ENCODE results near the gene ANTXR1.

The ANTXR1 gene

GRCh38 chr2:69036926-69037325 is 23.9 kb downstream of the ANTXR1 start:
- DNase-seq: no peak

- DNase-seq: no peak
Measured at GRCh38 chr2:69041214-69041613, 28.2 kb downstream of the ANTXR1 start.

GRCh38 chr2:69043736-69044400 is 30.9 kb downstream of the ANTXR1 start:
- no peak for DNase-seq

DNA sequence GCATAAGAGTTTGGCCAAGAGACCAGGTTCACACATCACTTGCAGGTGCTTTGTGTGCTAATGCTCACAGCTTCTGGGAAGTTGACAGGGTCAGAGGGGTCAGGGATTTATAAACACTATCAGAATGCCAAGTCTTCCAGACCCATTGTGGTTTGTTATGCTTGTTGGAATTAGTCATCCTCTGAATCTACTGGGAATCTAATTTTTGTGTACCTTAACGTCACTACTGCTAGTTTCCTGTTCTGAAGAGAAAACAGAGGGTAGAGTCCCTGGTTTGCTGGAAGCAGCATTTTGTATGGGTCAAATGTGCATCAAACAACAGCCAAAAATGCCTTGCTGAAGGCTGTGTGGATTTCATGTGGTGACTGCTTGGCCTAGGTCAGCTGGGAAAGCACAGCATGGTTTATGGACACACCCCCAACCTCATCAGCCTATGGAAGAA is 33.3 kb downstream of the ANTXR1 start:
- DNase-seq: no peak

DNA sequence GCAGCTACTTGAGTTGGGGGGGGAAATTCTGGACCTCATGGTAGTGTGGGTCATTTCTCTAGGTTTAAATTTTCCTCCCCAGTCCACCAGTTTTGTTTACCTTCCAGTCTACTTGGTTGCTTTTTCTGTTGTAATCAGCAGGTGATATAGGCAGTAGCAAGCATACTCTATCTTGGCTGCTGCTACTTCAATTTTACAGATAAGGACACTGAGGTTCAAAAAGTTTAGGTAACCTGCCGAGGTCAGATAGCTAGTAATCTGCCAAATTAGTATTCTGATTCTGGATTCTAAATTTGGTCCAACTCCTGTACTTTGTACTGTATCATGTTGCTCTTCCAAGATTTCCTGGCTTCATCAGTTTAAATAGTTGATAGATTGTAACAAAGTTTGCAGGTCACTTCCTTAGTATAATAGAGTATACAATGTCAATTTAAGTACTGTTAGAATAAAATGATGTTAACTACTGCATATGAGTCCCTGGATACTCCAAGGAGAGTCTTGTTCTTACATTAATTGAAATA is 34.7 kb downstream of the ANTXR1 start:
- no peak for DNase-seq

DNA sequence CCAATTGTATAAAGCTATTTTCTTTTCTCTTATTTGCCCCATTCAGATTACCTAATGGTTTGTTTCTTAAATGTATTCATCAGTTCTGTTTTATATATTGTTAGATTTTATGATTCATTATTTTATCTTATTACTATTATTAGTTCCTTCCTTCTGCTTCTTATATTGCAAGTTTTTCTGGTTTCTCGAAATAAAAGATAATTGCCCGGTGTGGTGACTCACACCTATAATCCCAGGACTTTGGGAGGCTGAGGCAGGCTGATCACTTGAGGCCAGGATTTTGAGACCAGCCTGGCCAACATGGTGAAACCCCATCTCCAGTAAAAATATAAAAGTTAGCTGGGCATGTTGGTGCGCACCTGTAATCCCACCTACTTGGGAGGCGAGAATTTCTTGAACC is 37.8 kb downstream of the ANTXR1 start:
- no peak for DNase-seq

GRCh38 chr2:69053416-69053965 is 40.5 kb downstream of the ANTXR1 start:
- no peak for DNase-seq

GRCh38 chr2:69054431-69054830 is 41.5 kb downstream of the ANTXR1 start:
- DNase-seq: peak; percentile 16

DNA sequence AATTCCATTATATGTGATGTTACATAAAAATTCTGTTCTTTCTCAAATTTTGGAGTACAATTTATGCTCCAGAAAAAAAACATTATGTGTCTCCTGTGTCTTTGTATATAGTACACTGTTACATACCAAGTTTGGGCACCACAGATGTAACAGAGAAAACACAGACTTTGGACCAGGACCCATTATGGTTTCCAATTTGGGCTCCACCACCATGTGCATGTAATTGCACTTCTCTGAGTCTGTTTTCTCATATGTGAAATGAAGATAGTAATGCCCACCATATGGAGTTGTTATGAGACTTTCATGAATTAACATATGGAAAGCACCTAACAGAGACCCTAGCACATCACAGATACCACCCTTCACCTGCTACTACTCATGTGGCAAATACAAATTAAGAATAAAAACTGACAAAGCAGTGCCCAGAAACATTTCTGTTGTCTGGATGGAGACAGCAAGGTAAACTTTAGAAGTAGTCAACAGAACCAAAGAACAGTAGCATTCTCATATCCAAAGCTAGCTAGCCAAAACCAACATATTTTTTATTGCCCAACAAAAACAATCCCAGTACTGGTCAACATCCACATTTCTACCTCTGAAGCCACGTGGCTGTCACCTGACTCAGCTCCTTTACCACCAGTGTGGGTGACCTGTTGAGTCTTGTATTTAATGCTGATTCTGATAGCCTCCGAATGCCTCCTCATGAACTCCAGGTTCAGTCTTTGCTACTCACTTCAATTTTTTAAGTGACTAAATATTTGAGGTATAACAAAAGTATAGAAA is 42.9 kb downstream of the ANTXR1 start:
- no peak for DNase-seq

DNA sequence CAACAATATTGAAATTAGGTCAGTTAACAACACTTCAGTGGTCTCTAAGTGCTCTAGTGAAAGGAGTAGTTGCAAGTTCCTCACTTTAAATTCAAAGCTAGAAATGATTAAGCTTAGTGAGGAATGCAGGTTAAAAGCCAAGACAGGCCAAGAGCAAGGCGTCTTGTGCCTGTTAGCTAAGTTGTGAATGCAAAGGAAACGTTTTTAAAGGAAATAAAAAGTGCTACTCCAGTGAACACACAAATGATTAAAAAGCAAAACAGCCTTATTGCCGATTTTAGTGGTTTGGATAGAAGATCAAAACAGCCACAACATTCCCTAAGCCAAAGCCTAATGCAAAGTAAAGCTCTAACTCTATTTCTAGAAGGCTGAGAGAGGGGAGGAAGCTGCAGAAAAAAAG is 44.7 kb downstream of the ANTXR1 start:
- DNase-seq: no peak

DNA sequence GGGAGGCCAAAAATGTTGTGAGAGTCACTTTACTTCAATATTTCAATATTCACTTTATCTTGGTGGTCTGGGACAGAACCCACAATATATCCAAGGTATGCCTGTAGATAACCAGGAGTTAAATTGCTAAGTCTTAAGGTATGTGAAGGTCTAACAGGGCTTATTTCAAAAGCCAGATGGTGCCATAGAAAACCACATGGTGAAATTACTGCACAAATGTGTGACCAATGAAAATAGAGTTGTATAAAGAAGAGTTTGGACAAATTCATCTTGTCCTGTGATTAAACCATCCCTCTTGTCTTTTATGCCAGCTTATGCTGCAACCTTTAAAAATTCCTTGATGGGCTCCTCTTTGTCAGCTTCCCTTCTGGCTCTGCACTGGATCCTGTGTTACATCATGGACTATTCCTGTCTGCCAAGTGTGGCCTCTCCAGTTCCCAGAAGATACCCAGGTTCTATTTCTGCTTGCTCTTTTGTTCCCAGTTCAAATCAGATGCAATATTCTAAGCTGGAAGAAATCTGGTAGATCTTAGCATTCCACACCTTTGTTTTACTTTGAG is 46.8 kb downstream of the ANTXR1 start:
- DNase-seq: no peak

GRCh38 chr2:69060938-69061501 is 48.0 kb downstream of the ANTXR1 start:
- DNase-seq: no peak

DNA sequence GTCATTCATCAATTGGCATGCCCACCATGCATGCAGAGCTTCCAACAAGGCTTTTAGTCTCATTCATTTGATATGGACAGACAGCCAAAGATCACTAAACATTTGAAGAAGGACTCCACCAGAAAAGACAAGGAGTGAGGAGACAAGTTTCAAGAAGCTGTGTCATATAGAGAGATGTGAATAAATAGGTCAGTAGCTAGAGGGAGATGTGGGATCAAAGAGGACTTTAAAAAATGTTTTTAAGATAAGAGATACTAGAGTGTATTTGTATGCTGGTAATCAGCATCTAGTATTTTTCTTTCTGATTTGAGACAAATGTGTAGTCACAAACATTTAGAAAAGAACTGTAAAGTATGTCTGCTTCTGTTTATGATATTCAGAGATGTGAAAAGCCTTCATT is 48.5 kb downstream of the ANTXR1 start:
- no peak for DNase-seq

GRCh38 chr2:69062307-69062962 is 49.5 kb downstream of the ANTXR1 start:
- no peak for DNase-seq

DNA sequence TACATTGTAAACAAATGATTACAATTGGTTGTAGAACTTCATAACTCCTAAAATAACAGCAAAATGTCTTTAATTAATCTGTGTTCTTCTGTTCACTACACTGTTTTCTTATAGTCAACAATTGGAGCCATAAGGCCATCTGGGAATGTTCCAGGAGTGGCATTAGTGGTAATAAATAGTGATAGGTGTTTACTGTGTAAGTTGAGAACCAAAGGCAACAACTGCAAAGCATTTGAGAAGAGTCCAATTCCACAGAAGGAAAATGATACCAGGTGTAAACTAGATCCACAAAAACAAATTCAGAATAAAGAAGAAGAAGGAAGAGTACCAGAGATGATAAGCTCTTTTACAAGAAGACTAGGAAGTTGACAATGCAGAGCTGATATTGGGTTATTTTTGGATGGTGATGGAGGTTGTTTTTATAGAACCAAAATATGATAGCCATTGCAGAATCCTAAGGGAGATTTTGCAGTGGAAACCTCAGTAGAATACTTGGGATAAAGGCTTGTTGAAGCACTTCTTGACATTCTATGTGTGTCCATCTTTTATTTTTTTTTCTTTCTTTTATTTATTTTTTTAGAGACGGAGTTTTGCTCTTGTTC is 52.9 kb downstream of the ANTXR1 start:
- DNase-seq: no peak

- no peak for DNase-seq
Measured at GRCh38 chr2:69067026-69067630, 54.1 kb downstream of the ANTXR1 start.

DNA sequence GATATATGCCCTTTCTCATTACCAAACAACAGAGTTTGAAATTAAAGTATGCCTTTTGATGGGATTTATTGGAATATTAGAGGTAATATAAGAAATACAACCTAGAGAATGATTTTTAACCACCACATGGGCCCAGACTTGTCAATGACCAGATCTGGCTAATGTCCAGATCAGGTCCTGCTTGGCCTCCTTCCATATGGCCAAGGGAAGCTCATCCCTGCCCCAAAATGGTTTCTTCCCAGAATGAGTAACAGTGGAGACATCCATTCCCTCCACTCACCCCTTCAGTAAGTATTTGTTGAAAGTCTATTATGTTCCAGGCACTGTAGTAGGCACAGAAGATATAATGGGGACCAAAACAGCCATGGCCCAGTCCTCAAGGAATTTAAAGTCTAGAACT is 54.9 kb downstream of the ANTXR1 start:
- DNase-seq: no peak

- no peak for DNase-seq
Measured at GRCh38 chr2:69070969-69071368, 58.0 kb downstream of the ANTXR1 start.

GRCh38 chr2:69073928-69074570 is 61.1 kb downstream of the ANTXR1 start:
- DNase-seq: no peak

GRCh38 chr2:69074918-69075317 is 61.9 kb downstream of the ANTXR1 start:
- DNase-seq: no peak

DNA sequence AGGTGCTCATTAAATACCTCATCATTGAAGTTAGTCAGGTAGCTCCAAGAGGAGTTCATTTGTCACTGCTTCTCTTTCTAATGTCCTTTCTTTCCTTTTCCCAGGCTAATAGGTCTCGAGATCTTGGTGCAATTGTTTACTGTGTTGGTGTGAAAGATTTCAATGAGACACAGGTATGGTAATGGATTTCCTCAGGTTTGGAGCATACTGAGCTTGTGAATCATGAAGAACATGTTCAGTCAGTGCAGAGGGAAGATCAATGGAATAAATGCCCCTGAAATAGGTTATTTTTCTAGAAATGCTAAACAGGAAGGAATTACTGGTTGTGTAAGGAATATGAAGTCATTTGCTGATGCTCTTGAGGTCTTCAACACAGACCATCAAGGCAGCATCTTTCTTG is 62.5 kb downstream of the ANTXR1 start:
- no peak for DNase-seq

All from activated CD4-positive, alpha-beta T cell treated with anti-CD3 and anti-CD28 coated beads for 48 hours (primary cell).